ENCODE measurements around the gene ADGRG4.

Gene ADGRG4

GRCh38 chrX:136446208-136446607 lies 145.4 kb downstream of the ADGRG4 start:
- no peak for TF ChIP-seq CTCF (conservative IDR thresholded peaks at IDR 0.05; ENCODE audit: low read depth)
- CTCF ChIA-PET = no interaction called here
- no peak for DNase-seq (ENCODE audit: low spot score)
- POLR2A ChIA-PET (ENCODE audit: low non-redundant PET) = no interaction called here
- H3K27ac ChIP-seq = no peak overlapping the region

DNA sequence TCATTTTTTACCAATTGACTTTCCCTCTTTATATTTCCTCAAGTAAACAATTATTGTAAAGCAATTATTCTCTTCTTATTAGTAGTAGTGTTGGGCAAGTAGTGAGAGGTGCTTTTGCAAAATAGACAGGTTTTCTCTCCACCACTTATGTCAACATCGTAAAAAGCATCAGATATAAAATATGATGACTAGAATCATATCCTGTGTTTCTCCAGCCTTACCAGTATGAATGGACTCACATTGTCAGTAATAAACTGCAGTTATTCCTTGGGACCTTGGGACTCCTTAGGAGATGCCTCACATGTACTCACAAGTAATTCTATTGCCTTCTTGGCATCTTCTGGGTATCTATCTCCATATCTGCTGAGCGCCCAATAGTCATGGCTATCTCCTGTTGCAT lies 146.5 kb downstream of the ADGRG4 start:
- CTCF ChIA-PET = no interaction called here
- no peak for TF ChIP-seq CTCF (conservative IDR thresholded peaks at IDR 0.05; ENCODE audit: low read depth)
- no peak for DNase-seq (ENCODE audit: low spot score)
- H3K27ac ChIP-seq = no peak overlapping the region
- POLR2A ChIA-PET (ENCODE audit: low non-redundant PET) = no interaction called here

DNA sequence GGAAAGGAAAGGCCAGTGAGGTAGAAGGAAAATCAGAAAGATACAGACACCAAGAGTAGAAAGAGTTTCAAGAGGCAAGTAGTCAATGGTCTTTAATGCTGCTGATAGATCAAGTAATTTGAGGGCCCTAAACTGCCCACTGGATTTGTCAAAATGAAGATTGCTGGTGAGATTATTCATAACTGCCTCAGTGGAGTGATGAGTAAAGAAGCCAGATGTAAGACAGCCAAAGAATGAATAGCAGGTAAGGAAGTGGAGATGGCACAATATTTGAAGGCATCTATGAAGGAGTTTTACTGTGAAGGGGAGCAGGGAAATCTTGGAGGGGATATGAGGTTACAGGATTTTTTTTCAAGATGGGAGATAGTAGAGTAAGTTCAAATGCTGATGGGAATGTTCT lies 147.2 kb downstream of the ADGRG4 start:
- no peak for TF ChIP-seq CTCF (conservative IDR thresholded peaks at IDR 0.05; ENCODE audit: low read depth)
- POLR2A ChIA-PET (ENCODE audit: low non-redundant PET) = no interaction called here
- no peak for DNase-seq (ENCODE audit: low spot score)
- H3K27ac ChIP-seq = no peak overlapping the region
- CTCF ChIA-PET = no interaction called here

DNA sequence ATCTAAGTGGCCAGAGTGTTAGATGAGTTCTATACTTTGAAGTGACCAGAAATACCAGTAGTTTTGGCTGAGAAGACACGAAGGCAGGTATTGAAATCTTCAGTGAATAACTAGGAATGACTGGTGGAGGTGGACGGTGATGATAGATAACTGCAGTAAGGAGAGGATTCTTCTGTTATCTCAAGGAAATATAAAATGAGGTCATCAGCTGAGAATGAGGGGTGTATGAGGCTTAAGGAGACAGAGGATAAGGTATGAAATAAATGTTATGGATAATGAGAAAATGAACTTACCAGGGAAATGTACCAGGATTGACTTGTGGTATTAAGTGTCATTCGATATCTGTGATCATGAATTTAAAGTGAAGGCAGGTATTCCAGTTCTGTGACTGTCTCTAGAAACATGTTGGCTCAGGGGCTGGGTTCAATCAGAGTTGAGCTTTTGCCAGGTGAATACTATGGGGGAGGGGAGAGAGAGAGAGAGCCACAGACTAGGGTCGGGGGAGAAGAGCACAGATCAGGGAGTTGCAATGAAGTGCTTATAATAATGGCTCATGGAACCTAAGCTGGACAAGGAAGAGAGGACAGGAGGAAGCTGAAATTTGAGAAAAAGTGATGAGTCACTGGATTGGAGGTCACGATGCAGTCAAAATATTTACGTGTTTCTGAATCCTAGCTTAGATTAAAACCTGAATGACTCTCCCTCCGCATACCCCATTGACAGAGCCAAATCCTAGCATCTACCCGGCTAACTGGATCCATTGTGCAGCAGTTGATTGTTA lies 149.5 kb downstream of the ADGRG4 start:
- H3K27ac ChIP-seq = no peak overlapping the region
- DNase-seq (ENCODE audit: low spot score) = no peak
- TF ChIP-seq CTCF (conservative IDR thresholded peaks at IDR 0.05; ENCODE audit: low read depth) = no peak
- POLR2A ChIA-PET (ENCODE audit: low non-redundant PET) = no interaction called here
- CTCF ChIA-PET = no interaction called here

GRCh38 chrX:136452614-136453013 lies 151.9 kb downstream of the ADGRG4 start:
- ChIA-PET POLR2A (ENCODE audit: low non-redundant PET) (no interaction called here), CTCF (no interaction called here)
- no peak overlapping the region for H3K27ac ChIP-seq
- DNase-seq (ENCODE audit: low spot score) = no peak
- no peak for TF ChIP-seq CTCF (conservative IDR thresholded peaks at IDR 0.05; ENCODE audit: low read depth)

DNA sequence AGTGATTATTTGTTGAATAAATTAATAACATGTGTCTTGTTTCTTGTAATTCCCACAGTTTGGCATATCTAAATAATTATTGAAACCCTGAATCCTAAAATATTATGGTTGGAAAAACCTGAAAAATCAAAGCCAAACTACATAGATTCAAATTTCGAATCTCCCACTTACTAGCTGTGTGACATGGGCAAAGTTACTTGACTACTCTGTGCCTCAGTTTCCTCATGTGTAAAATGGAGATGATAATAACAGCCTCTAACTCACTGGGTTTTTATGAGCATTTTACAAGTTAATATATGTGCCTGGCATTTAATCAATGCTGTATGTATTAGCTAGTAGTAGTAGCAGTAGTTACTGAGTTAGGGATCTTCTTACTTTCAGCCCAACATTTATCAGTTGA lies 152.4 kb downstream of the ADGRG4 start:
- POLR2A ChIA-PET (ENCODE audit: low non-redundant PET) = no interaction called here
- TF ChIP-seq CTCF (conservative IDR thresholded peaks at IDR 0.05; ENCODE audit: low read depth) = no peak
- no peak overlapping the region for H3K27ac ChIP-seq
- DNase-seq (ENCODE audit: low spot score) = no peak
- CTCF ChIA-PET = no interaction called here
